HG03439 (cell line): ENCODE data around the gene TRIAP1.

Experiments
- ATAC-seq: cut with Tn5 transposase; IDR thresholded peaks from one replicate; pipeline ENCODE4 v1.9.1; 2021; ENCODE audit warnings: mild to moderate bottlenecking, moderate library complexity; ENCODE audit not compliant: unreplicated experiment

Gene TRIAP1

DNA sequence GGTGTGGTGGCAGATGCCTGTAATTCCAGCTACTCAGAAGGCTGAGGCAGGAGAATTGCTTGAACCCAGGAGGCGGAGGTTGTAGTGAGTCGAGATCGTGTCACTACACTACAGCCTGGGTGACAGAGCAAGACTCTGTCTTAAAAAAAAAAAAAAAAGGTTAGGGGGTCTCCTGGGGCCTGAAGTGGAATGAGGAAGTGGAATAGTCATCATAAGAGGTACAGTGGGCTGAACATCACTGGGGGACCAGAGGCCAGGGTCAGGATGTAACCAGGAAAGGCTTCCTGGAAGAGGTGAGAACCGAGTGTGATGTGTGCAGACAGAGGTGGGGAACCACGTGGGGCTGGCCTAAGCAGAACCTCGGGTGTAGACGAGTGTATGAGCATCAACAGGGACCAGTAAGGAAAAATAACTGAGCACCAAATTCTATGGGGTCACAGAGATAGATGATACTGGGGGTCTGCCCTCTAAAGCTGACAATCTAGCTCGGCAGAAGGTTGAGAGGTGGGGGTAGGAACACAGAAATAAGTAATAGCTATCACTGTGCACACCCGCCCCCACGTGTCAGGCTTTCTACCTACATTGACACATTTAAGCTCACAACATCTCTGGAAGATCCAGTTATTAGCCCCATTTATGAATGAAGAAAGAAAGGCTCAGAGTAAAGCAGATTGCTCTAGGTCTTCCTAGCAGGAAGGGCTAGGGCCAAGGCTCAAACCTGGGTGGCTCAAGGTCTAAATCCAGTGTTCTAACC is 13.2 kb downstream of the TRIAP1 start:
- ATAC-seq: no peak

GRCh38 chr12:120429368-120429767 is 16.8 kb downstream of the TRIAP1 start:
- no peak for ATAC-seq

- no peak for ATAC-seq
Observed at GRCh38 chr12:120428597-120429229, 17.5 kb downstream of the TRIAP1 start.

DNA sequence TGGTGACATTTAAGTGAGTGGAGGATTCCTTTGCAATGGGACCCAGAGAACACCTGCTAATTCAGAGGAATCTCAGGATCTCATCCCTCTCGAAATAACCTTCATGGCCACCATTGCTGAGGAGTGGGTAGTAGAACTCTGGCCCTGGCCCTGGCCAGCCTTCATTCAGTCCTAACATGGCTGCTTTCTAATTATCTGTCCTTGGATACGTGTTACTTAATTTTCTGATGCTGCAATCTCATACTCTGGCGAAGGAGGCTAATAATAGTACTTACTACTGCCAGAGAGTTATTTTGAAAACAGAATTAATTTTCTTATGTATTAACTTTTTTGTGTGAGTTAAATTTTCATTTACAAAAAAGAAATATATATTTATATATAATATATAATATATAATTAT is 20.4 kb downstream of the TRIAP1 start:
- ATAC-seq: no peak

- no peak for ATAC-seq
Observed at GRCh38 chr12:120422892-120423456, 23.2 kb downstream of the TRIAP1 start.

DNA sequence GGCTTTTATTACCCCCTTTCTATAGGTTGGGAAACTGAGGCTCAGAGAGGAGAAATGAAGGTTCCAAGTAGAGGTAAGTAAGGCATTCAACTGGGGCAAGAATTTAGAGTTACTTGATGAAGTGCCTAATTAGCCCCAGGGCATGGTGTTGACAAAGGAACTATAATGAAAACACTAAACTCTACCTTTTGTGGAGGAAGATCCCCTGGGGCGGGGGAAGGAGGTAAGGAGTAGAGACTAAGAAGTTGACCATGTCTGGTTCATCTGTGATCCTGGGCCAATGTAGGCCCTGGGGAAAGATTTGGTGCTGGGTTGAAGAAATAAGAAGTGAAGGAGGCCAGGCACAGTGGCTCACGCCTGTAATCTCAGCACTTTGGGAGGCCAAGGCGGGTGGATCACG is 24.5 kb downstream of the TRIAP1 start:
- no peak for ATAC-seq

- no peak for ATAC-seq
Observed at GRCh38 chr12:120417917-120418580, 28.1 kb downstream of the TRIAP1 start.

DNA sequence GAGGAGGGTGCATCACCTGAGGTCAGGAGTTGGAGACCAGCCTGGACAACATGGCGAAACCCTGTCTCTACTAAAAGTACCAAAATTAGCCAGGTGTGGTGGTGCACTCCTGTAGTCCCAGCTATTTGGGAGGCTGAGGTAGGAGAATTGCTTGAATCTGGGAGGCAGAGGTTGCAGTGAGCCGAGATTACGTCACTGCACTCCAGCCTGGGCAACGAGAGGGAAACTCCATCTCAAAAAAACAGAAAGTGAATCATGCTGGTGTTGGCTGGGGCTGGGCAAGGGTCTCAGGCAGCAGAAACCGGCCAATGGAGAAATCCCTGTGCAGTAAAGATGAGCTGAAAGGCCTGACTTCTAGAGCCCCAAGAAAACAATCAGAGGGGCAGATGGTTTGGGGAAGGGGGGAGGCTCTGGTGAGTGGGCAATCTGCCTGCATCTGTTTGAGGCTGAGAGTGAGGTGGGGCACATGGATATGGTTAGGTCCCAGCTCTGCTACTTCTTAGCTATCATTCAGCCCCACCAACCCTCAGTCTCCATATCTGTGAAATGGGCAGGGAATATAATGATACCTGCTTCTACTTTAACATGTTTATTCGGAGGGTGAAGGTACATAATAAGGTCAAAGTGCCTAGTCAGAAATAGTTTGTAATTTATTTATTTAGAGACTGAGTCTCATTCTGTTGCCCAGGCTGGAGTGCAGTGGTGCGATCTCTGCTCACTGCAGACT is 29.5 kb downstream of the TRIAP1 start:
- no peak for ATAC-seq

DNA sequence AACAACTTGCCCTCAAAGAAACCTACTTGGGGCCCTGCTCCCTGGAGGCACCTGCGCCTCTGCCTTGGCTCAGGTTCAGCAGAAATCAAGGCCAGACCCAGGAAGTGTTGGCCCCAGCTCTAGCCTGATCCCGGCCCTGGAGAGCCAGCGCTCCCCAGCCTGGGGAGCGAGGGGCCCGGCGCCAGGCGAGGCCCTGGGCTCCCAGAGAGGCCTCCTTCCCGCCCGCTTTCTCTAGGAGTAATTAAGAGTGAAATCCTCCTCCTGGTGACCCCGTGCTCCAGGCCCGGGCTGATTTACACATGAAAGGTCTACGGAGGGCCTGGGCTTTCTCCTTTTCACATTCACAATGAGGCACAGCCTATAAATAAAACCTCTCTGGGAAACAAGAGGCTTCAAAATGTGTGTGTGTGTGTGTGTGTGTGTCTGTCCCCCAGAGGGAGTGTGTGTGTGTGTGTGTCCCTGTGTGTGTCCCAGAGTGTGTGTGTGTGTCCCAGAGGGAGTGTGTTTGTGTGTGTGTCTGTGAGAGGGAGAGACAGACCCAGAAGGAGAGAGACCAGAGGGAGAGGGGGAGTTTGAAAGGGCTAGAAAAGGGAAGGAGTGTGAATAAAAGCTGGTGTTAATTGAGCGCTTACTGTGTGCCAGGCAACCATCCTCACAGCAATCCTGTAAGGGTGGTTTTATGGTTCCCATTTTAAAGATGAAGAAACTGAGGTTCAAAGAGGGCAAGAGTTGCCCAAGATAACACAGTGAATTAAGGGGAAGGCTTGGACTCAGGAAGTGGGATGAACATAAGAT is 32.1 kb downstream of the TRIAP1 start:
- no peak for ATAC-seq

DNA sequence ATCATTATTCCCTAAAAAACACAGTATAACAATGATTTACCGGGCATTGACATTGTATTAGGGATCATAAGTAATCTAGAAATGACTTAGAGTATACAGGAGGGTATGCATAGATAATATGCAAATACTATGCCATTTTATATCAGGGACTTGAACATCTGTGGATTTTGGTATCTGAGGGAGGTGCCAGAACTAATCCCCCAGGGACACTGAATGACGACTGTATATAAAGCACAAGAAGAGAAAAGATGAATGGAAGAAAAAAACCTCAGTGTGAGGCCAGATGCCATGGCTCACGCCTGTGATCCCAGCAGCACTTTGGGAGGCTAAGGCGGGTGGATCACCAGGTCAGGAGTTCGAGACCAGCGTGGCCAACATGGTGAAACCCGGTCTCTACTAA is 33.8 kb downstream of the TRIAP1 start:
- ATAC-seq: no peak

DNA sequence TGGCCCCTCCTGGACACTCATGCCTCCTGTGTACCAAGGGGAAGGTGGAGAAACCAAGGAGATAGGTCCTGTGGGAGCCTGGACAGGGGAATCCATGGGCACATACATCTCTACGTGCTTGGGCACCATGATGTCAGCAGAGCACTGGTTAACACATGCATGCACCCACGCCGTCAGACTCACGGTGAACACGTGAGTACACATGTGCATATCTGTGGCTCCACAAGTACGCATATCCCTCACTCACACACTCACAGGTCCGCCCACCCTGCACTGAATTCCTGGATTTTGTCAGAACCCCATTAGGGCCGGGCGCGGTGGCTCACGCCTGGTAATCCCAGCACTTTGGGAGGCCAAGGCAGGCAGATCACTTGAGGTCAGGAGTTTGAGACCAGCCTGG is 37.4 kb downstream of the TRIAP1 start:
- ATAC-seq: no peak

DNA sequence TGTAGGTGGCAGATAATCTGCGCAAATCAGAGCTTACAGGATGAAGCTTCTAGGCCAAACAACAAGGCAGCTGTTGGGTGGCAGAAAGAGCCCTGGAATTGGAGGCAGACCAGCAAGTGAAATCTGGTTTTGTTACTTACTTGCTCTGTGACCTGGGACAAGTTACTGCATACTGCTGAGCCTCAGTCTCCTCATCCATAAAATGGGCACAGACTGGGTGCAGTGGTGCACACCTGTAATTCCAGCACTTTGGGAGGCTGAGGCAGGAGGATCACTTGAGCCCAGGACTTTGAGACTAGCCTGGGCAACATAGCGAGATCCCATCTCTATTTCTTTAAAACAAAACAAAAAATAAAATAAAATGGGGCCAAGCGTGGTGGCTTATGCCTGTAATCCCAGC is 39.6 kb downstream of the TRIAP1 start:
- no peak for ATAC-seq

DNA sequence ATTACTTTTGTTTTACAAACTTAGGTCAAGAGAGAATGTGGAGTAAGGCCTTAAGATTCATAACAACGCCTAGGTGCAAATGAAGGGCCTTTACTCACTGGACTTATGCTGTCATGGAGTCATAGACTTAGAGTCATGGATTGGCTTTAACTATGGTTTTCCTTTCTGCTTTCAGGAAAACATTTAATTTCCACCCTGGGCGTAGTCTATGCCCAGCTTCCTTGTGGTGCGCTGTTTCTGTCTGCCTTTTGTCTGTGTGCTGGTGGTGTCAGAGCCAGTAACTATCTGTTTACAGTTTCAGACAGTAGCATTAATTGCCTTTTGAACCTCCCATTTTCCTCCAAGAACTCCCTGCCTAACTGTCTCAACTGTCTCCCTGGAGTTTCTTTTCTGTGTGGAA is 40.1 kb downstream of the TRIAP1 start:
- ATAC-seq: no peak

DNA sequence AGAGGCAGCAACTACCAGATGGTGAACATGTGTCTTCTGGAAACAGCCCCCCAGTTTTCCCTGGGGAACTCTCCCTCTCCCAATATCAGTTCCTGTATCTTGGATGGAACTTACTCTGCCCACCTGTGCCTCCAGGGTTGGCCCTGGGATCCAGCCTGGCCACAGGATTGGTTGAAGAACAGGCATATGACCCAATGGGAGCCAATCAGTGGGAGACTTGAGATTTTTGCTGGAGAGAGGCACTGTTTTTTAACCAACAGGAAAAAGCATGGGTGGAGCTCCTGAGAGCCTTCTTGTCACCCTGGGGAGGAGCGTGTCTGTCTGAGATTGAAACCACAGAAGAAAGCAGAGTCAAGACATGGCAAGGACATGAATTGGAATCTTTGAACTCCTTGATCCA is 41.9 kb downstream of the TRIAP1 start:
- no peak for ATAC-seq

GRCh38 chr12:120403869-120404268 is 42.3 kb downstream of the TRIAP1 start:
- no peak for ATAC-seq

GRCh38 chr12:120402217-120402616 is 44.0 kb downstream of the TRIAP1 start:
- ATAC-seq: no peak

DNA sequence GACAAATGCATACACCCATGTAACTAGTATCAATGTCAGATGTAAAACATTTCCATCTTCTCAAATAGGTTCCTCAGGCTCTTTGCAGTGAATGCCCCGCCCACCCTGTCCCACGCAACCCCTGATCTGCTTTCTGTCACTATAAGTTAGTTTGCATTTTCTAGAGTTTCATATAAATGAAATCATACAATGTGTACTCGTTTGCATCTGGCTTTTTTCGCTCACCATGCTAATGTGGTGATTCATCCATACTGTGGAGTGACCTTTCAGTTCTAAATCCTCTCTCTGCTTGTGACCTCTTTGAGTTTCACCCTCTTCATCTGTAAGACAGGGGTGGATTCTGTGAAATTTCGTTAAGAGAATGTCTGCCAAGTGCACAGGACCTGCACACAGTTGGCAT is 46.7 kb downstream of the TRIAP1 start:
- ATAC-seq: no peak

DNA sequence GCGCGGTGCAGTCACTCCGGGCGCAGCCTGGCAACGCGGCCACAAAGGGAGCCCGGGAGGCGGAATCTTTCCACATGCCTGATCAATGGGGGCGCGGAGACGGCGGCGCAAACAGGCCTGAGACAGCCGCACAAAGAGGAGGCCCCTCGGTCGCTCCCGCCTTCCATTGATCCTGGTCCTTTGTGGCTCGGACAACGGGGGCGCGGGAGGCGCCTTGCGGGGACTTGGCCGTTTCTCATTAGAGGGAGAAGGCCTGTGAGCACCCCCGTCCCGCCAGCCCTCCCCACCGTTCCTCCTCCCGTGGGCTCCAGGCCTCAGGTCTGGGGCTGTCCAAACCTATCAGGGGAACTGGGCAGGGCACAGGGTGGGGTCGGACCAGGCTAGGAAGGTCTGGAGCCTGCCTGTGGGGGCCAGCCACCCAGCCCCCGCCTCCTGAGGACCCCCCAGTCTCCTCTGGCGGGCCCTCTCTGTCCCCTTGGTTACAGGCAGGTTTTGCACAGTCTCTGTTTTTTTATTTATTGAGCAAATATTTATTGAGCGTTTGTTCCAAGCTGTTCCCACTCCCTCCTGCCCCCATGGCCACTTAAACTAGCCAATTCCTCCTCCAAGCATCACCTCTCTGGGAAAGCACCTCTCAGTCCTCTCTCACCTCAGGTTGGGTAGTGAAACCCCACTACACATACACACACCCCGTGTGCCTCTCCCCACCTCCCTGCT is 48.2 kb downstream of the TRIAP1 start:
- ATAC-seq: no peak

- ATAC-seq: no peak
Observed at GRCh38 chr12:120394483-120395367, 51.5 kb downstream of the TRIAP1 start.
